Activated B cell treated with CpG ODN at 0.5 μM for 24 hours (primary cell): Measurements from ENCODE around the gene ADGRG2. TPM values are rescaled to one million over a fixed set of nuclear protein-coding genes. Genes with fewer than 3 reads are reported as not detected.
"Not testable (repeated sequence)": the region's sequence is repeated elsewhere in the genome, so short reads cannot be mapped to it uniquely, and the experiment has no call there.

Experiments
- ATAC-seq: fragments of 200-7000 bp; cut with Tn5 transposase; one replicate; pipeline ENCODE4 v1.10.0; 2021; ENCODE audit warnings: low read depth, mild to moderate bottlenecking, moderate library complexity
- CTCF ChIA-PET: fragments of 350-600 bp; sonication (Branson Sonifier 250); formaldehyde crosslinking; loops from one replicate; lab custom pipeline; 2021; ENCODE audit warnings: antibody characterized with exemption; lab: Charles Lee
- POLR2A ChIA-PET: fragments of 350-600 bp; sonication (Branson Sonifier 250); formaldehyde crosslinking; loops from one replicate; lab custom pipeline; 2021; ENCODE audit warnings: antibody characterized with exemption; lab: Charles Lee
- DNase-seq: peaks from one replicate; pipeline ENCODE4 v3.0.0; 2022
- H3K27ac Mint-ChIP-seq: one replicate; pipeline ENCODE4 v1.8.0; 2020; ENCODE audit warnings: mixed read lengths
- H3K27me3 Mint-ChIP-seq: one replicate; pipeline ENCODE4 v1.8.0; 2021; ENCODE audit warnings: mixed read lengths
- H3K36me3 Mint-ChIP-seq: one replicate; pipeline ENCODE4 v1.8.0; 2021; ENCODE audit warnings: low read depth, mixed read lengths
- H3K4me1 Mint-ChIP-seq: one replicate; pipeline ENCODE4 v1.8.0; 2021; ENCODE audit warnings: mixed read lengths
- H3K4me3 Mint-ChIP-seq: one replicate; pipeline ENCODE4 v1.8.0; 2020; ENCODE audit warnings: mild to moderate bottlenecking, mixed read lengths
- H3K9me3 Mint-ChIP-seq: one replicate; pipeline ENCODE4 v1.8.0; 2020; ENCODE audit warnings: mixed read lengths
- CTCF ChIP-seq: fragments of 200-600 bp; IDR thresholded peaks from one replicate; pipeline ENCODE4 v1.8.0; 2022; ENCODE audit warnings: antibody characterized with exemption, mild to moderate bottlenecking
- intact Hi-C: fragments of 100-400 bp; cut with micrococcal nuclease; formaldehyde crosslinking; loops from one replicate; pipeline ENCODE4 v1.15.1; 2024
- total RNA-seq: library from RNA; stranded (reverse); gene quantifications from 2 replicates; pipeline ENCODE4 v1.2.3, GENCODE V29; 2022

ADGRG2 gene
- total RNA-seq, 1 donor from 2014 or later = not detected

GRCh38 chrX:19070555-19070994, 51.7 kb downstream of the ADGRG2 start:
- ChIA-PET POLR2A (no interaction called here), CTCF (no interaction called here)
- H3K27ac Mint-ChIP-seq = no peak overlapping the region
- H3K27me3 Mint-ChIP-seq = no peaks in the 10 kb centered on the region
- intact Hi-C loops = no loop called here
- no peak for DNase-seq
- no peak for ATAC-seq
- TF ChIP-seq CTCF = no peak
- H3K36me3 Mint-ChIP-seq = no peaks in the 10 kb centered on the region
- no peaks in the 10 kb centered on the region for H3K9me3 Mint-ChIP-seq
- no peaks in the 10 kb centered on the region for H3K4me1 Mint-ChIP-seq
- no peak overlapping the region for H3K4me3 Mint-ChIP-seq

- ATAC-seq, H3K27ac Mint-ChIP-seq, H3K27me3 Mint-ChIP-seq, DNase-seq, H3K36me3 Mint-ChIP-seq, intact Hi-C loops, H3K9me3 Mint-ChIP-seq, H3K4me1 Mint-ChIP-seq, H3K4me3 Mint-ChIP-seq, CTCF ChIA-PET, POLR2A ChIA-PET: not testable (repeated sequence)
These were observed 55.3 kb downstream of the ADGRG2 start for GRCh38 chrX:19066987-19067386.

- Mint-ChIP-seq H3K9me3 (no peaks in the 10 kb centered on the region), H3K4me3 (no peak overlapping the region), H3K27me3 (no peaks in the 10 kb centered on the region), H3K36me3 (no peaks in the 10 kb centered on the region), H3K4me1 (no peaks in the 10 kb centered on the region), H3K27ac (no peak overlapping the region)
- intact Hi-C loops = no loop called here
- DNase-seq (no peak), ATAC-seq (no peak)
- CTCF ChIA-PET = no interaction called here
- no peak for TF ChIP-seq CTCF
- POLR2A ChIA-PET = no interaction called here
These were observed 56.7 kb downstream of the ADGRG2 start for GRCh38 chrX:19065535-19065934.

- ChIA-PET POLR2A (no interaction called here), CTCF (no interaction called here)
- ATAC-seq (no peak), DNase-seq (no peak)
- no peak overlapping the region for H3K27ac Mint-ChIP-seq
- H3K4me3 Mint-ChIP-seq = no peak overlapping the region
- no peaks in the 10 kb centered on the region for H3K36me3 Mint-ChIP-seq
- intact Hi-C loops = no loop called here
- no peaks in the 10 kb centered on the region for H3K27me3 Mint-ChIP-seq
- no peaks in the 10 kb centered on the region for H3K9me3 Mint-ChIP-seq
- TF ChIP-seq CTCF = no peak
- no peaks in the 10 kb centered on the region for H3K4me1 Mint-ChIP-seq
These were observed 58.1 kb downstream of the ADGRG2 start for GRCh38 chrX:19064175-19064574.

GRCh38 chrX:19063030-19063429, 59.2 kb downstream of the ADGRG2 start:
- intact Hi-C loops = no loop called here
- ATAC-seq = no peak
- Mint-ChIP-seq H3K36me3 (no peaks in the 10 kb centered on the region), H3K27me3 (no peaks in the 10 kb centered on the region), H3K4me3 (no peak overlapping the region), H3K9me3 (no peaks in the 10 kb centered on the region), H3K4me1 (no peaks in the 10 kb centered on the region), H3K27ac (no peak overlapping the region)
- TF ChIP-seq CTCF = no peak
- POLR2A ChIA-PET = no interaction called here
- no peak for DNase-seq
- CTCF ChIA-PET = no interaction called here

GRCh38 chrX:19059067-19059466, 63.2 kb downstream of the ADGRG2 start:
- TF ChIP-seq CTCF = no peak
- ATAC-seq (no peak), DNase-seq (no peak)
- Mint-ChIP-seq H3K27me3 (no peaks in the 10 kb centered on the region), H3K4me3 (no peak overlapping the region), H3K27ac (no peak overlapping the region), H3K36me3 (no peaks in the 10 kb centered on the region), H3K4me1 (no peaks in the 10 kb centered on the region), H3K9me3 (no peaks in the 10 kb centered on the region)
- CTCF ChIA-PET = no interaction called here
- POLR2A ChIA-PET = no interaction called here
- intact Hi-C loops = no loop called here
